IMR-90 (cell line): ENCODE results near the gene PRAMEF4.

Source experiments
- CEBPB ChIP-seq: IDR thresholded peaks from 2 replicates; pipeline ENCODE4 v1.6.1; 2012; ENCODE audit warnings: low read depth, low read length, improper control_type of control experiment
- CTCF ChIP-seq: conservative IDR thresholded peaks from 2 replicates; pipeline ENCODE4 v1.5.1; 2012; ENCODE audit warnings: mild to moderate bottlenecking, low read depth, low read length, improper control_type of control experiment
- MAZ ChIP-seq: IDR thresholded peaks from 2 replicates; pipeline ENCODE4 v1.6.1; 2012; ENCODE audit warnings: low read depth, mild to moderate bottlenecking, low read length, improper control_type of control experiment, moderate library complexity, borderline replicate concordance
- POLR2A ChIP-seq: IDR thresholded peaks from 2 replicates; pipeline ENCODE4 v1.6.1; 2012; ENCODE audit warnings: mild to moderate bottlenecking, low read depth, low read length
- RAD21 ChIP-seq: IDR thresholded peaks from 2 replicates; pipeline ENCODE4 v1.6.1; 2012; ENCODE audit warnings: low read length, improper control_type of control experiment
- RCOR1 ChIP-seq: IDR thresholded peaks from 2 replicates; pipeline ENCODE4 v1.6.1; 2012; ENCODE audit warnings: mild to moderate bottlenecking, low read length, improper control_type of control experiment; ENCODE audit not compliant: insufficient replicate concordance
- RFX5 ChIP-seq: IDR thresholded peaks from 2 replicates; pipeline ENCODE4 v1.8.0; 2012; ENCODE audit warnings: low read depth, mild to moderate bottlenecking, low read length, moderate library complexity
- SMC3 ChIP-seq: fragments of 150-350 bp; IDR thresholded peaks from 2 replicates; pipeline ENCODE4 v1.6.1; 2016; ENCODE audit warnings: low read depth, mild to moderate bottlenecking, antibody characterized with exemption, low read length, moderate library complexity

DNA sequence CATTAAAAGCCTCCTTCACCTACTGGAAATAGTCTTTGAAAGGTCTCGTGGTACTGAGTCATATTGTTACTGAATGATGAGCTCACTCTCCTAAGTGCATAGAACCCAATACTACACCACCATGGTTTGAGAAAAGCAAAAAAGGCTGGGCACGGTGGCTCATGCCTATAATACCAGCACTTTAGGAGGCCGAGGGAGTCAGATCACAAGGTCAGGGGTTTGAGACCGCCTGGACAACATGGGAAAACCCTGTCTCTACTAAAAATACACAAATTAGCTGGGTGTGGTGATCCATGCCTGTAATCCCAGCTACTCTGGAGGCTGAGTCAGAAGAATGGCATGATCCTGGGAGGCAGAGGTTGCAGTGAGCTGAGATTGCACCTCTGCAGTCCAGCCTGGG is 34.2 kb downstream of the PRAMEF4 start:
- TF ChIP-seq RAD21 (no peak), CTCF (no peak), RFX5 (no peak), CEBPB (no peak), SMC3 (no peak), POLR2A (no peak), MAZ (no peak), RCOR1 (no peak)
